GM18519 (cell line): ENCODE data around the gene ATP13A2.

Experiments
- ATAC-seq: cut with Tn5 transposase; IDR thresholded peaks from one replicate; pipeline ENCODE4 v1.9.1; 2021; ENCODE audit warnings: mild to moderate bottlenecking, moderate library complexity; ENCODE audit not compliant: unreplicated experiment, low FRiP score

Gene ATP13A2

DNA sequence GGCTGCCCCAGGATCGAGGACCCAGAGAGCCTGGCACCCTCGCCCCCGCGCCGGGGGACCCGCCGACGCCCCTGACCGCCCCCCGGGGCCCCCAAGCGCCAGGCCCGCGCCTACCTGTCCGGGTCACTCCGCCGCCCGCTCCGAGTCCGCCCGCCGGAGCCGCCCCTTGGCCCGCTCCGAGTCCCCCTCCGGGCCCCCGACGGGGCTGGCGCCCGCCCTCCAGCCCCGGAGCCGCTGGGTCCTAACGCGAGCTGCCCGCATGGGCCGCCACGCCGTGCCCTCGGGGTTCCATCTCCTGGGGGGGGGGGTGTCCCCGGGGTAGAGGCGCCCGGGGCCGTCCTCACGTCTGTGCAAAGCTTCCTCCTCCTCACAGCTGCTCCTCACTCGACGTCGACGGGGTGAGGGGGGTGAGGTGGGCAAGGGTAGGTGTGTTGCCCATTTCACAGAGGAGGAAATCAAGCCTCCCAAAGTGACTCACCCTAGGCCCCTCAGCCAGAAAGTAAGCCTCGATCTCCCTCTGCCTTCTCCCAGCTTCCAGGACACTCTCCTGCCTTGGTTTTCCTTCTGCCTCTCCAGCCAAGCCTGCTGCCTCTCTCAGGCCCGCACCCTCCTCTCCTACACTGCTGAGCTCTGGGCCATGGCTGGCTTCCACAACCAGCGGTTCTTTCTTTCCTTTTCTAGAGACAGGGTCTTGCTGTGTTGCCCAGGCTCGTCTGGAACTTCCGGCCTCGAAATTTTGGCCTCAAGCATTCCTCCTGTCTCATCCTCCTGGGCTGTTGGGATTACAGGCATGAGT lies 31.1 kb downstream of the ATP13A2 start, which contains the start of gene MFAP2:
Gene MFAP2, minus strand, starts transcription at position 148 of the 796 bp plus-strand sequence. CDS start 2,347 bp downstream, outside the sequence.
- no peak for ATAC-seq

DNA sequence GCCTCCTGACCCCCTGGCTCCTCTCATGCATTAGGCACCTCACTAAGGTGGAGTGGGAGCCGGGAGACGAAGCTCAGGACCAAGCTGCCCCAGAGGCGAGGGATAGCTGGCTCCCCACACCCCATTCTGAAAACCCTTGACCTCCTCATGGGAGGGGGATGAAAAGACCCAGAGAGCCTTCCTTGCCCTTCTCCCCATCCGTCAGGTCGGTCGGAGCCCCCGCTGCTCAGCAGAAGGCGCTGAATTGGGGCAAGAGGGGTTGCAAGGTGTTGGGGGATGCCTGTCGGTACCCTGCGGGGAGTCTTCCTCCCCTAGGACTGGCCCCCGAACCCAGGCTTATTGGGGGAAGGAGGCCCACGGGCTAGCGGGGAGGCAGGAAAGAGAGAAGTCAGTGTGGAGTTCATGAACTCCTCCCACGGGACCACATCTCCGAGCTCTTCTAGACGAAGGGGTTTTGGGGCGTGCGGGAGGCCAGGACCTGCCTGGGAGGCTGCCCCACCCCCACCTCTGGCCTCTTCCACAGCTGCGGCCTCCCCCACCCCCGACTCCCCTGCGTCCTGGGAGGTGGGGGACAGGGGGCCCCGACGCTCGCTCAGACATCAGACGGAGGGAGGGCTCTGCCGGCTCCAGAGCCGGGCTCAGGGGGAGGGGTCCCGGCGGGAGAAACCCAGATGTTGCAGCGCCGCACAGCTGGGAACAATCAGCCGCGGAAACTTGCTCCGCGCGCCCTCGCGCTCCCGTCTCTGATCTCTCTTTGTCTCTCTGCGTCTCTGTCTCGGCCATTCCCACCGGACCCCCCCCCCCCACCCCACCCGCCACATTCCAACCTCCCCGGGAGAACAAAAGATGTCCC lies 32.0 kb downstream of the ATP13A2 start:
- ATAC-seq = no peak

DNA sequence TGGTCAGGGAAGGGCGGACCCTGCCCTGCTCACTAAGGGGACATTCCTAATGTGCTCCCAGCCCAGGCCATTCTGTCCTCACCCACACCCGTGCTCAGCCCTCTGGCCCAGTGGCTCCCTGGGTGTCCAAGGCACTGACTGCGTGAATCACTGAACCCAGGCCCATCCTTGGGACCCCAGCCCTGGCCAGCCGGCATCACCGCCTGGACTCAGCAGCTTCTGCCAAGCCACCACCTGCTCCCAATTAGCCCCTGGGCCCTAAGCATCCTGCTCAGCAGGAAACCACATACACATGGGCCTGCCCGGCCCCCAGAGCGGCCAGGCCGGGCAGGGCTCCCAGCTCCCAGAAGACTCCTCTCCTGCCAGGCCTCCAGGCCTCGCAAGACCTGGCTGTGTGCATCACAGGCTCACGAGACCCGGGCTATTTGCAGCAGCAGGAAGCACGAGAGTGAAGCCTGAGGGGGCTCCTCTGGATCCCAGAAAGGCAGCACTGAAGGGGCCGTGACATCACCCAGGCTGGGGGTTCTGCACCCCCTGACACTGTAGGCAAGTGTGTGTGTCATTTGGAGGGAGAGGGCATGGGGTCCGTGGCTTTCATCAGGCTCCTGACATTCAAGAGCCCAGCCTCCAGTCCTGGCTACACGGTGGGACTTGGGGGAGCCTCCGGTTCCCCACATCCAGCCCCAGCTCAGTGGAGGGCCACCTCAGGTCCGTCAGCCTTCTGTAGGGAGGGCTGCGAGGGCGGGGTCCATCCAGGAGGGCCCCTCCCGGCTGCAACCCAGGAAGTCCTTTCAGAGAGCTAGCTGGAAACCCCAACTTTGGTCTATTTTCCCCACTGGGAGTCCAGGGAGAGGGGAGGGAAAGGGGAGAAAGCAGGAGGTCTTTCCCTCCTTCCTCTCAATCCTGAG lies 32.9 kb downstream of the ATP13A2 start:
- no peak for ATAC-seq

DNA sequence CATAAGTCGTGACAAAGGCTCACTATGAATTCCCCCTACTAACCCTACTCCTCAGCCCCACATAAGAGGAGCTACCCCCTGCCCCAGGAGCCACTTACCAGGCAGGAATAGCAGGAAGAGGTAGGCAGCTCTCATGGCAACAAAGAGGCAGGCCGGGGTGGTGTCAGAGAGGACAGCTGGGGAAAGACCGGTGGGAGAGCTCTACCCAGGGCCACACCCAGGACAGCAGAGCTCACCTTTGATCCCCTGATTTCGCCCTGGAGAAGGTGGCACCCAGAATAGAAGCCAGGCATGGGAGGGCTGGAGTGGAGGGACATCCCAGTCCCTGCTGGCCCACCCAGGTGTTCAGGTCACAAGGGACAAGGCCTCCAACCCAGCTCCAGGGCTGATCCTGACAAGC lies 33.6 kb downstream of the ATP13A2 start:
- no peak for ATAC-seq

DNA sequence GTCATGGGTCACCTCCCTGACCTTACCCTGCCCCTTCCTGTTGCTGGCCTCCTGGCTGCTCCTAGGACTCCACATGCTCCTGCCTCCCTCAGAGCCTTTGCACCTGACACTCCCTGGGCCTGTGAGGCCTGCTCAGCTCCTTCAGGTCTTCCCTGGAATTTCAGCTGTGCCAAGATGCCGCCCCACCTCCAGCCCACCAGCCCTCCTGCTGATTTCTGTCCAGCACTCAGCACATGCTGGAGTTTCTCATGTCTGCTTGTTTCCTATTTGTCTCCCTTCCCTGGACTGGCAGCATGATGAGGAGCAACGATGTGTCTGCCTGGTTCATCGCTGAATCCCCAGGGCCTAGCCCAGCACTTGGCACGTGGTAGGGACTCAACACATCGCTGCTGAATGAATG lies 34.4 kb downstream of the ATP13A2 start:
- no peak for ATAC-seq

DNA sequence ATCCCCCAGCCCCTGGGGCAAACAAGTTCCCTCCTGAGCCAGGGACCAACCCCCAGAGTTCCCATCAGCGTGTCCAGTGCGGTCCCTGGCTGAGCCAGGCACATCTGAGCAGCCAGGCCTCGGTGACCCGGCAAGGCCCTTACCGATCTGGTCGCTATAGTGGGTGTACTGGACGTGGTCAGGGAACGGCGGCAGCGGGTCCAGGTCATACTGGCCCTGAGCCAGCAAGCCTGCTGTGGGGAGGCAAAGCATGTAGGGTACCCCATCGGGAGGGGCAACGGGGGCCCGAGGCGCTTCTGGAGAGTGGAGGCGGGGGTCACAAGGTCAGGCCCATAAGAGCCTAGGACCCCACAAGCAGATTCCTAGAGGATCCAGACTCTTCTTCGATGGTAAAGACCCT lies 34.8 kb downstream of the ATP13A2 start:
- ATAC-seq = no peak

DNA sequence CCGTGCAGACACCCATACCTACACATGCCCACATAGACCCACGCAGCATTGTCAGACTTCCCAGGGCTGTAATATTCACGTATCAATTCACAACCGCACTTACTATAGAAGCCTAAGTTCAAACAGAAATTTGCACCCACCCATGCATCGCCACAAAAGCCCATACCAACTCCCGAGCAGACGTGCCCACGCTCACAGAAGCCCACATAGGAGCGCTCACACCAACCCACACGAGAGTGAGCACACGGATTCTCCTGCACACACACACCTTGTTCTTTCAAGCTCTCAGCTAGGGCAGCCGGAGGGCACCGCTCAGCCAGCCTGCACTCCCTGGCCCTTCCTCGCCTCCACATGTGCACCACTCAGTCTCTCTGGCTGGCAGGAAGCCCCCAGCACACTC lies 35.9 kb downstream of the ATP13A2 start:
- no peak for ATAC-seq

DNA sequence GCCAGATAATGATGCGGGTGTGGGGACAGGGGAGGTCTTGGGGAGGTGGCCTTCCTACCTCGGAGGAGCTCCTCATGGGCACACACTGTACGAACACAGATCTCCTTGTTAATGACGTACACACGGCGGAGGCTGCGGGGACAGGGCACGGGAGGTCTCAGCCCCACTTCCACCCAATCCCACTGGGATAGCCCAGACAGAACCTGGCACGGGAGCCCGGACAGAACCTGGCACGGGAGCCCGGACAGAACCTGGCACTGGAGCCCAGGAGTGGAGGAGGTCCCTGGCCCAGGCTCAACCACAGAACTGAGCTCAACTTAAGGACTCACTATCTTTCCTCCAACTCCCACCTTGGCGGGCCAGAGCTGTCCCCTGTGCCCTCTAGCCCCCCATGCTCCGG lies 36.5 kb downstream of the ATP13A2 start:
- ATAC-seq = no peak

DNA sequence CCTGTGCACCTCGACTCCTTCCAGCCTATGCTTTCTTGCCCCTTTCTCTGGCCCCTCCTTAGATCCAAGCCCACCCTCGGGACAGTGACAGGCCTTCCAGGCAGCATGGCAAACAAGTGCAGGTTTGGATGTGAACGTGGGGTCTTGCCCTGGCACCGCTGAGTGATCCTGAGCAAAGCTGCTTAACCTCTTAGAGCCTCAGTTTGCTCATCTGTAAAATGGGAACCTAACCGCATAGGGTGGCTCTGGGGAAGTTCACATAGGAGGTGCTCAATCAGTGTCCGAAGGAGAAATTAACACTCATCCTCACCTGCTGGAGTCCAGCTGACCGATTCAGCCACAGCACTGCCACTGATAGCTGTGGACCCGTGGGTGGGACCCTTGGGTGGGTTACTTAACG lies 38.5 kb downstream of the ATP13A2 start:
- ATAC-seq = no peak

DNA sequence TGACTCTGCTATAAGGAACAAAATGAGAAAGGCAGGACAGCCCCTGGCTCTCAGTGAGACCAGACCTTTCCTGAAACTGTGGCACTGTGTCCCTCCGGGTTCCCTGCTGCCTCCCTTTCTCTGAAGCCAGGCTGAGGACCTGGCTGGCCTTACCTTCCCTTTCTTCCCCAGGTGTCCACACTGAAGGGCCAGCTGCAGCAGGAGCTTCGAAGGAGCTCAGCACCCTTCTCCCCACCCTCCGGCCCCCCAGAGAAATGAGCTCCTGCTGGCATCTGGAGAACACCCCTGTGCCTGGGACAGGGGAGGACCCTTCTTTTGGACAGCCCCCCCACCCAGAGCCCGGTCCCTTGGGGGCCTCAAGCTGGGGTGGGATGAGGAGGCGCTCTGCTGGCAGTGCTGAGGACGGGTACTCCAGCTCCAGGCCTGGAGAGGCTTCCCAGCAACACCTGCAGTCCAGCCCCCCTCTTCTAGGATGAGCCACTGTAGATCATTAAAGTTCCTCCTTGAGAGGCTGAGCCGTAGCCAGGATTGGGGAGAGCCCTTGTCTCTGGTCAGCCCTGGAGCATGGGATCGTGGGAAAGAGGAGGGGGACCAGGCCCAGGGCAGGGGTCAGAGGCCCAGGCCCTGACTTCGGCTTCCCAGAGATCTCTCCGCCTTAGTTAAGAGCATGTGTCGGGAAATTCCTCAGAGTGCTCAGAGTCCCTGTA lies 39.4 kb downstream of the ATP13A2 start:
- no peak for ATAC-seq

DNA sequence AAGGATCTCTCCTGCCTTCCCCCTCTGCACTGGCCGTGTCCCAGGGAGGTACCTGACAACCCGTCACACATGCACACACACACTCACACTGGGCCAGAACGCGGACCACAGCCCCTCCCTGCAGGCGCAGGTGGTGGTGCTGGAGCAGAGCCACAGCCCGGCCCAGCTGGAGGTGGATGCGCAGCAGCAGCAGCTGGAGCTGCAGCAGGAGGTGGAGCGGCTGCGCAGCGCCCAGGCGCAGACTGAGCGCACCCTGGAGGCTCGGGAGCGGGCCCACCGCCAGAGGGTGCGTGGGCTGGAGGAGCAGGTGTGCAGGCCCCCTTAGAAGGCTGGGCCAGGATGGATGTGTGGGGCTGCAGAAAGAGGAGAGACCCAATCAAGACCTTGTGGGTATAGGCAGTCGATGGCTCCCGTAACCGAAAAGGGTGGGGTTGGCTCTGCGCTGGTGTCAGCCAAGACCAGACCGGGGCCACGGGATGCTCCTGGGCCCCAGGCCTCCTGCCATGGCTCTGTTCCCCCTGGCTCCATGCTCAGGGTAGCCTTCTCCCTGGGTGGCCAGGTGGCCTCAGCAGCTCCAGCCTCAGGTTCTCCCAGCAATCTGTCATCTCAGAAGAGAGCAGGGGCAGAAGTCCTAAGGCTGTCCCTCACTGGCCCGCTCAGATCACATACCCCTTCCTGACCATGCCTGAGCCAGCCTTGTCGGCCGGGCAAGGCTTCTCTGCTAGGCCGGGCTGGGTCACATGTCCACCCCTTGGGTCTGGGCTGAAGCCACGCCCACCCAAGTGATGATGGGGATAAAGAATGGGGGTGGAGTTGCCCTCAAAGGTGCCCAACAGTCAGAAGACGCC lies 40.2 kb downstream of the ATP13A2 start:
- ATAC-seq = no peak

DNA sequence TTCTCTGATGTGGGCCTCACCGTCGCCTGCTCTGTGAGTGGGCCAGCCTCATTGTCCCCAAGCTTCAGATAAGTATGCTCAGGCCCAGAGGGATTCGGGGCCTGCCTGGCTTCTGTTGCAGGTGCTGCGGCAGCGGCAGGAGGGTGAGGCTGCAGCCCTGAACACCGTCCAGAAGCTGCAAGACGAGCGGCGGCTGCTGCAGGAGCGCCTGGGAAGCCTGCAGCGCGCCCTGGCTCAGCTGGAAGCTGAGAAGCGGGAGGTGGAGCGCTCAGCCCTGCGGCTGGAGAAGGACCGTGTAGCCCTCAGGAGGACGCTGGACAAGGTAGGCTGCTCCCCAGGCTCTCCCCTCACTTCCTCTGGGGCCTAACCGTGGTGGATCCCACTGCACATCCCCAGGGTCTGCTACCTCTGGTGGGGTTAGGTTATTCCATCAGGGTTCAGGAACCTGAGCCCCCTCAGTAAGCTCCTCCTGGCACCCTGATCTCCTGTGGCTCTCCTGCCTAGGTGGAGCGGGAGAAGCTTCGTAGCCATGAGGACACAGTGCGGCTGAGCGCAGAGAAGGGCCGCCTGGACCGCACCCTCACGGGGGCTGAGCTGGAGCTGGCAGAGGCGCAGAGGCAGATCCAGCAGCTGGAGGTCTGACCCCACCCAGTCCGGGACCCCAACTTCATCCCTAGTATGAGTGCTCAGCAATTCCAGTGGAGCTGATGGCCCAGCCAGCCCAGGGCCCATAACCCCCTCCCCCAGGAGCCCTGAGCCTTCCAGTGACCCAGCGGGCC lies 41.4 kb downstream of the ATP13A2 start:
- ATAC-seq = no peak

DNA sequence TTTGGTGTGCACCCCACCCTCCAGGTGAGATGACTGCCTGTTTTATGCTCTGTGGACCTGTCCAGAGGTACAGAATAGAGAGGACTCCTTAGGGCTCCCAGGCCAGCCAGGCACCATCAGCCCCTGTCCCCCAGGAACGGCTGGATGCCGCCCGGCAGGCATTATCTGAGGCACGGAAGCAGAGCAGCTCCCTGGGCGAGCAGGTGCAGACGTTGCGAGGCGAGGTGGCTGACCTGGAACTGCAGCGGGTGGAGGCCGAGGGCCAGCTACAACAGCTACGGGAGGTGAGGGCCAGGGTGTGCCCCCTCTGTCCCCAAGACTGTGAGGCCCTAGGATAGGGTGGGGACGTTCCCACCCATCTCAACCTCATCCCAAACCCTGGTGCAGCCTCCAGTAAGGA lies 42.1 kb downstream of the ATP13A2 start:
- ATAC-seq = no peak

DNA sequence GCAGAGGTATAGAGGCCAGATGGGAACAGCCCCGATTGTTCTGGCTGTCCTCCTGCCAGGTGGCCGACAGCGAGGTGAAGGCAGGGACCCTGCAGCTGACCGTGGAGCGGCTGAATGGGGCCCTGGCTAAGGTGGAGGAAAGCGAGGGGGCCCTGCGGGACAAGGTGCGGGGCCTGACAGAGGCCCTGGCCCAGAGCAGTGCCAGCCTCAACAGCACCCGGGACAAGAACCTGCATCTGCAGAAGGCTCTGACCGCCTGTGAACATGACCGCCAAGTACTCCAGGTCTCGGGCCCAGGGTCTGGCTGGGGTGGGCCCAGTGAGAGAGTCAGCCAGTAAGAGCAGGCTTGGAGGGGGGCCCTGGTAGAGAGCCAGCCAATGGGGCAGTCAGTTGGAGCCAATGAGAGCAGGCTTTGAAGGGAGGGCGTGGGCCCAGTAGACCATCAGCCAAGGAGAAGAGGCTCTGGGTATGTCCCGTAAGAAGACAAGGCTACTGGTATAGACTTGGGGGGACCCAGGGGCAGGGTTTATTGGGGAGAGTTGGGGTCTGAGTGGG lies 42.6 kb downstream of the ATP13A2 start:
- no peak for ATAC-seq

DNA sequence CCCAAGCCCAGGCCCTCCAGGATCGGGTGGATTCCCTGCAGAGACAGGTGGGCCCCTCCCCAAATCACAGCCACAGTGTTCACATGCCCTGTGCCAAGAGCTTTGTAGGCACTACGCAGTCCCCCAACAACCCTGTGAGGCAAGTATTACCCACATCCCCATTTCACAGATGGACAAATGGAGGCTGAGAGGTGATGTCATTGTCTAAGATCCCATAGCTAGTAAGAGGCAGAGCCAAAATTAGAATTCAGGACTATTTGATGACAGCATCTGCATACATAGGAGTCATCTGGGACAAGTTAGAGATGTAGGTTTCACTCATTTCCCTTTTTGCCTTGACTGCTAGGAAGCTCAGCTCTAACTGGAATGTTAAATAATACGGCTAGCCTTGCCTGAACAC lies 43.4 kb downstream of the ATP13A2 start:
- no peak for ATAC-seq

DNA sequence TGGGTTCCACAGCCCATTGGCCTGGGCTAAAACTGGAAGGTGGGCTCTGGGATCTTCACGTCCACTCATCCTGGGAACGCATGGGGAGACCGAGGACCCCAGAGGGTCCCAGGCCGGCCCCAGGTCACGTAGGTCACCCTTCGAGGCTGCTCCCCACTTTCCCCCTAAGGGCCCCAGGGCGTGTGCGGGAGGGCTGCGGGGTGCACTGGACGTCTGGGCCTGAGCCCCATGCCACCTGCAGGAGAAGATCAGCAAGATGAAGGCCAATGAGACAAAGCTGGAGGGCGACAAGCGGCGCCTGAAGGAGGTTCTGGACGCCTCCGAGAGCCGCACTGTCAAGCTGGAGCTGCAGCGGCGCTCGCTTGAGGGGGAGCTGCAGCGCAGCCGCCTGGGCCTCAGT lies 43.8 kb downstream of the ATP13A2 start:
- ATAC-seq = no peak

DNA sequence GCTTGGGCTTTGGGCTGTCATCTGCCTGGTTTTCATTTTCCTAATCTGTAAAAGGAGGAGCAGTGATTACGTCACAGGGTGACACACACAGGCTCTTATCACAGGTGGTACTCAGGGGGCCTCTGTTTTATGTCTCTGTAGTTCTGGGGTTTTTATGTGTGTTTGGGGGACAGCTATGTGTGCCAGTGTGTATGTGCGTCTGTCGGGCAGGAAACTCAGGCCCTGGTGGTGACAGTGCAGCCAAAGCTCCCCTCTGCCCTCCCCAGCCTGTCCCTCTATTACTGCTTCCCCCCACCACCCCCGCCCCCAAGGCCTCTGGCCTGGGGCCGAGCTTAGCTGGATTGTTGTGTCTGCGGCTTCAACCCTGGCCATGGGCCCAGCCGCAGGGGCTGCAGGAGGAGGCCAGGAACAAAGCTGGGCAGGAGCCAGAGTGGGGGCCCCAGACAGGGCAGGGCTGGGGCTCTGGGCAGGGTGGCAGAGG lies 44.6 kb downstream of the ATP13A2 start:
- ATAC-seq = no peak

DNA sequence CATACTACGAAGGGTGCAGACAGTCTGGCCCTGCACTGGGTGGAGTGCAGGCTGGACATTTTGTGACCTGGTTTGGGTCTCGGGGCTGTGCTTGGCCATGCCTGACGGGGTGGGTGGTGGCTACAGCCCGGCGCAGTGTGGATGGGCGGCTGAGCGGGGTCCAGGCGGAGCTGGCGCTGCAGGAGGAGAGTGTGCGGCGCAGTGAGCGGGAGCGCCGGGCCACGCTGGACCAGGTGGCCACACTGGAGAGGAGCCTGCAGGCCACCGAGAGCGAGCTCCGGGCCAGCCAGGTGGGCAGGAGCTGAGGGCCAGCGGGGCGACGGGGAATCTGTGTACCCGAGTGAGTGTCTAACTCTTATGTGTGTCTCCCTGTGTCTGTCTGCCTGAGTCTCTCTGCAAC lies 45.4 kb downstream of the ATP13A2 start:
- ATAC-seq = no peak
